Loucy (cell line): ENCODE data around the gene JARID2.

ENCODE experiments used
- CTCF ChIP-seq: fragments of 200-600 bp; sonication (generic); conservative IDR thresholded peaks from 2 replicates; pipeline ENCODE4 v1.5.1; 2014; ENCODE audit warnings: mild to moderate bottlenecking, antibody characterized with exemption, low read length
- EZH2phosphoT487 ChIP-seq: fragments of 200-600 bp; IDR thresholded peaks from 2 replicates; pipeline ENCODE4 v1.6.1; 2018; ENCODE audit warnings: antibody characterized with exemption, mild to moderate bottlenecking, moderate library complexity, borderline replicate concordance

DNA sequence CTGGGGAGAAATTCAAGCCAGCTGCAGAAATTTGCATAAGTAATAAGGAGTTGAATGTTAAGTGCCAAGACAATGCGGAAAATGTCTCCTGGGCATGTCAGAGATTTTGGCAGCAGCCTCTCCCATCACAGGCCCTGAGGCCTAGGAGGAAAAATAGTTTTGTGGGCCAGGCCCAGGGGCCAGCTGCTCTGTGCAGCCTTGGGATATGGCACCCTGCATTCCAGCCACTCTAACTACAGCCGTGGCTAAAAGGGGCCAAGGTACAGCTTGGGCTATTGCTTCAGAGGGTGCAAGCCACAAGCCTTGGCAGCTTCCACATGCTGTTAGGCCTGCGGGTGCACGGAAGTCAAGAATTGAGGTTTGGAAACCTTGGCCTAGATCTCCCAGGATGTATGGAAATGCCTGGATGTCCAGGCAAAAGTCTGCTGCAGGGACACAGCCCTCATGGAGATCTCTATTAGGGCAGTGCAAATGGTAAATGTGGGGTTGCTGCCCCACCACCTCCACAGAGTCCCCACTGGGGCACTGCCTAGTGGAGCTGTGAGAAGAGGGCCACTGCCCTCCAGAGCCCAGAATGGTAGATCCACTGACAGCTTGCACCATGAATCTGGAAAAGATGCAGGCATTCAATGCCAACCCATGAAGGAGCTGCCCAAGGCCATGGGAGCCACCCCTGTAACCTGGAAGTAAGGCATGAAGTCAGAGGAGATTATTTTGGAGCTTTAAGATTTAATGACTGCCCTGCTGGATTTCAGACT, 290.5 kb downstream of the JARID2 start:
- TF ChIP-seq CTCF, result no peak
- no peak for TF ChIP-seq EZH2phosphoT487
